Activated gamma-delta T cell treated with anti-CD3 and anti-CD28 coated beads, Interleukin-2, amount 50 U/mL, for 16 hours (primary cell): Measurements from ENCODE around the gene EPAS1.

Experiments used
- DNase-seq: peaks from one replicate; pipeline ENCODE4 v3.0.0-alpha.2; 2020; ENCODE audit warnings: low read depth

The EPAS1 gene

GRCh38 chr2:46410273-46411244, 113.4 kb downstream of the EPAS1 start:
- no peak for DNase-seq

DNA sequence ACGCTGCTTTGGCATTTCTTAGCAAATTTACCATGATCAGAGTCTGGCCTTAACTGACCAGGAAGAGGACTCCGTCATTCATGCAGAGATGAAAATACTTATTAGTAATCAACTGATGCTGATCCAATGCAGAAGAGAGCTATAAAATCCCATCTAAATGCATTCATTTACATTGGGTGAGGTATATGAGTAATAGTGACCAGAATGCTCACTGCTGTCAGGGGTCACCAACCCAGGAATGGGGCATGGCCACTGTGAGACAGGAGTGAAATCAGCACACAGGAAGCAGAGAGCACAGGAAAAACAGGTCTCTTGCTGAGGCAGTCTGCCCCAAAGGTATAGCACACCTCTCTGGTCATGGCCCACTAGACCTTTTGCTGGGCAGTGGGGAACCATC, 114.0 kb downstream of the EPAS1 start:
- DNase-seq = no peak

DNA sequence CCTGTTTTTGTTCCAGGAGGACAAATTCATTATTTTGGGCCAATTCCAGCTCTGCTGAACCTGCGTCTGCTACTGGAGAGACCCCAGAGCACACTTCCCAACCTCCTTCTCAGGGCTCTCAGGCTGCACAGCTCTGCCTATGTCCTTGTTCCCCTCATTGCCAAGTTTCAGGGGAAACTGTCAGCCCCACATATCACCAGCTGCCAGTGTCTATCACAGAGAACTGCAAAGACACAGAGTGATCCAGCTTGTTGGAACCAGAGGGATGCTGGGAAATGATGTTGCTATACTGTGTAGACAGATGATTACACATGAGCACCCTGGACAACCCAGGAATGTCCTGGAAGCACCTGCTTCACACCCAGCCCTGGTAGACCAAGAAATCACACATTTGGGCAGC, 114.8 kb downstream of the EPAS1 start:
- DNase-seq = no peak

DNA sequence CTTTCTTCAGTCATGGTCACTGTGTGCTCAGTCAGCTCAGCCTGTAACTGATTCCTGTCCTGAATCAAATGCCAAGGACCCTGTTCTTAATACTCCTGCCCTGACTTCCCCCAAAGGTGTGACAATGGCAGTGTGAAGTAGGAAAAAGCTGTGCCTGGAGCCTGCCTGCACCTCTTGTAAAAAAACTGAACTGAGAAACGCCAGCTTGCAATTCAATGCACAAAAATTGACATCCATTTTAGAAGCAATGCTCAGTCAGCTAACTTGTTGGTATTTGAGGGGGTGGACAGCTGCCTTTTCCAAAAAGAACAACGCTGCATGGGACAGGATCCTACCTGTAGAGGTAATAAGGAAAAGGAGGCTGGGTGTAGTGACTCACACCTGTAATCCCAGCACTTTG, 115.9 kb downstream of the EPAS1 start:
- DNase-seq = no peak

GRCh38 chr2:46413631-46414030, 116.4 kb downstream of the EPAS1 start:
- no peak for DNase-seq

DNA sequence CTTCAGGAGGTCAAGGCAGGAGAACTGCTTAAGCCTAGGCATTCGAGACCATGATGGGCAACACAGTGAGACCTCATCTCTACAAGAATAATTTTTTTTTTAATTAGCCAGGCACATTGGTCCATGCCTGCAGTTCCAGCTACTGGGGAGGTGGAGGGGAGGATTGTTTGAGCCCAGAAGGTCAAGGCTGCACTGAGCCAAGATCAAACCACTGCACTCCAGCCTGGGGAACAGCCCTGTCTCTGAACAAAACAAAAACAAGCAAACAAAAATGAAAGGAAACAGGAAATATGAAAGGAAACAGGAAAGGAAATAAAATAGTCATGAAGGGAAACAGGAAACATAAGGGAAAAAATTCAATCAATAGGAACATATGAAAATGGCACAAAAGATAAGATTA, 117.5 kb downstream of the EPAS1 start:
- DNase-seq = no peak

GRCh38 chr2:46416280-46416679, 119.1 kb downstream of the EPAS1 start:
- DNase-seq = no peak

- DNase-seq = no peak
These were observed 119.7 kb downstream of the EPAS1 start for GRCh38 chr2:46416739-46417403.

- no peak for DNase-seq
These were observed 123.7 kb downstream of the EPAS1 start for GRCh38 chr2:46420945-46421344.

DNA sequence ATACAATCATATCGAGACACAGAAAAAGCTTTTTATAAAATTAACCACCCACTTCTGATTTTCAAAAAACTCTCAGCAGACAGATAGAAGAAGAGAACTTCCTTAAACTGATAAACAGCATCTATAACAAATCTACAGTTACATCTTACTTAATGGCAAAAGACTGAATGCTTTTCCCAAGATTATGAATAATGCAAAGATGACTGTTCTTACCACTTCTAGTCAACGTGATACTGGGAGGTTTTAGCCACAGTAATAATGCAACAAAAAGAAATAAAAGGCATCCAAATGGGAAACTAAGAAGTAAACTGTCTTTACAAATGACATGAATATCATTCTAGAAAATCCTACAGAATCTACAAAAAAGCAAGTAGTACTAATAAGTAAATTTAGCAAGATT, 124.2 kb downstream of the EPAS1 start:
- DNase-seq = no peak

DNA sequence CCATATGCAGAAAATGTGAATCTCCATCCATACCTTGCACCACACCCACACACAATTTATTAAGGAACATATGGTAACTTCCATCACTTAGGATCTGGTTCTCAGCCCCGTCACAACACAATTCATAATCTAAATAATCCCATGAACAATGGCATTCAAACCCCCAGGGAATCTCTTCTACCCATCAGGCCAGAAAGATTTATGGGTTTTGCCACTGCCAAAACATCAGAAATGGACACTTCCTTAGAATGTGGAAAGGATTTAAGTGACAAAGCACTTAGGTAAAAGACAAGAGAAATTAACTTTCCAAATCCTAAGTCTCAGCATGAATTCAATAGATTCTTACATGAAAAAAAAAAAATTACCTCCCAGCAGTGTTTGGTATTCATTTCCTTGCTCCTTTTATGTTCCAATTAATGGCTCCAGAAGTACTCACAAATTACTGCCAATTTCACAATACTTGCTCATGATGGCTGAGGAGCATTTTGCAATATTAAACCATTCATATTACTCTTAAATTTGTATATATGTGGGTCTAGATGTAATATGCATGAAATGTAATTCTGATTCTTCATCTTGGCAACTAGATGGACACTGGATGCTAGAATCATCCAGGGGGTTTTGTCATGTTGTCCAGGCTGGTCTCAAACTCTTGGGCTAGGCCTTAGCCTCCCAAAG, 125.6 kb downstream of the EPAS1 start:
- DNase-seq = no peak

DNA sequence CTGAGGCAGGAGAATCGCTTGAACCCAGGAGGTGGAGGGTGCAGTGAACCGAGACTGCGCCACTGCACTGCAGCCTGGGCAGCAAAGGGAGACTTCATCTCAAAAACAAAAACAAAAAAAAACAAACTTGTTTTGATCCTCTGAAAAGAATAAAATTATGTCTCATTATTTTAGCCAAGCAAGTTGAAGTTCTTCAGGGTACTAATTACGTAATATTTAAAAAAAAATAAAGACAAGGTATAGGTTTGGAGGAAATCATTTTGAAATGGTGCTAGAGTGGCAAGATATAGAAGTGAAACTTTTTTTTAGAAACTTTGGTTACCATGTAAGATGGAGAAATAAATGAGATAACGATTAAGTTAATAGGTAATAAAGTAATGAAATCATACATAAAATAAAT, 127.7 kb downstream of the EPAS1 start:
- no peak for DNase-seq

- DNase-seq = no peak
These were observed 131.8 kb downstream of the EPAS1 start for GRCh38 chr2:46428911-46429436.

- DNase-seq = no peak
These were observed 133.2 kb downstream of the EPAS1 start for GRCh38 chr2:46430413-46430812.

- DNase-seq = no peak
These were observed 133.8 kb downstream of the EPAS1 start for GRCh38 chr2:46430992-46431391.

- DNase-seq = no peak
These were observed 134.5 kb downstream of the EPAS1 start for GRCh38 chr2:46431481-46432235.

DNA sequence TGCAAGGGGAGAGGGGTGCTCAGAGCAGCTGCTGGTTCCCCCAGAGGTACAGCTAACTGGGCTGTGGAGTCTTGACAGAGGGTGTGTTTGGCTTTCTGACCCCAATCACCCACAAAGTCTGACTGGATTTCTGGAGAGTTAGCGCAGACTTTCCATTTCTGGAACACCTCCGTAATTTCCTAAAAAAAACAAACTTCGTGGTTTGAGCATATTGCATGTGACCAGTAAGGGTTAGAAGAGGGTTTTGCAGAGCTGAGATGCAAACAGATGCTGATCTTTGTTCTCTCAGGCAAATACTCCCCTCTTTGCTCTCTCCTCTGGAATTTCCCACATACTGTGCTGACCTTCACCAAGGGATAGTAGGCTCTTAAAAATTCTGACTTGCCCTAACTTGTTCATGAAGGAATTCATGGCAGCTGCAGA, 137.7 kb downstream of the EPAS1 start:
- DNase-seq = no peak

DNA sequence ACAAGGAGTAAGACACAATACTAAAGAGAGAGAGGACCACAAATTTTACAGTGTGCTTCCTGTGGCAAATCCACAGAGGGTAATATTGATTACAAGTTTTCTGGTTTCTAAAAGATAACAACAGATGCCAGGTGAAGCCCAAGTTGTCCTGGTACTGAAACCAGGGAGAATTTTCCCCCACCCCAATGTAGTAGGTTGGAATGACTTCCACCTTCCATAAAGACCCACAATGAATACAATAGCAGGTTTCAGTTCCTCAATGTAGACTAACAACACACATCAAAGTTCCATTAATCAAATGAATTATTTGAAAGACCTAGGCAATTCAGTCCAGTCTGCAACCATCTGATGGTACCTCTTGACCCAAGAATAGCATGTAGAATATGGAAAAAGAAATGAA, 138.1 kb downstream of the EPAS1 start:
- DNase-seq = no peak

DNA sequence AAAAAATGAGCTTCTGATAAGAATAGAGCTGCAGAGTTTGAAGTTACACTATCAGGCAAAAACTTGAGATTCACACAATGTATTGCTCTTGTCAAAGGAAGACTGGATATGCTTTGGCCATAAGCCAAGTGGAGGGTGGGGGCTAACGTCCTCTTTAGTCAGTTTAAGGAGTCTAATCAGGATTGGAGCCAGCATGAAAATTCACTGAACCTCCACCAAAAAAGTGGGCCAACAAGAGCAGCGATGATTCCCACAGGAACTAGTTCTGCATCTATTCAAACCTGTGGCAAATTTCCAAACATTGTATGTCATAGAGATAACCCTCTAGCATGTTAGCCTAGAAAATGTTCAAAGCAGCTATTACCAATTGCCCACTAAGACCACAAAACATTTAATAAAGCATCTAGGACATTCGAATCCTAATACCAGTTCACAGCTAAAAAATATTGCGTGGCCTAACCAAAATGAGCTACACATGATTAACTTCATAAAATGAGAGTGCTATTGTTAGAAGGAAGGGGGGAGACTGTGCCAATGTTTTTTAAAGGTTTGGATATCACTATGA, 138.7 kb downstream of the EPAS1 start:
- DNase-seq = no peak
